HG03025 (cell line): ENCODE data around the gene HHIP.

Experiments
- ATAC-seq: cut with Tn5 transposase; IDR thresholded peaks from one replicate; pipeline ENCODE4 v1.9.1; 2021; ENCODE audit warnings: mild to moderate bottlenecking, moderate library complexity; ENCODE audit not compliant: unreplicated experiment, low FRiP score

The HHIP gene

DNA sequence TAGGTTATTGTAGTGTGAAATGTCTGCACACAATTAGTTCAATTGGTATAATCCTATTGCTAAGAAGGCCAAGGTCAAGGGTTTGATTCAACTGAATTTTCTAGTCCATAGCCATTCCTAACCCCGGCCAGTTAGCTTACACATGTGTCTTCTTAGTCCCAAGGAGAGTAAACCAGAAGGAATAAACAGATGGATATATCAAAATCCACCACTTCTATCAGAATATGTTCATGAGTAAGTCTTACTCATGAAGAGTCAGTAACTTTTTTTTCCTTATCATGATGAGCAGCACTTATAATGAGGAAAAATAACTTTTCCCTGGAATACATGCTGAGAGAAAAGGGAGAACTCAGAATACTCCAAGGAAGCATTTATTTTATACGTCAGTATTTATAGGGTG, 9.5 kb downstream of the HHIP start:
- no peak for ATAC-seq

DNA sequence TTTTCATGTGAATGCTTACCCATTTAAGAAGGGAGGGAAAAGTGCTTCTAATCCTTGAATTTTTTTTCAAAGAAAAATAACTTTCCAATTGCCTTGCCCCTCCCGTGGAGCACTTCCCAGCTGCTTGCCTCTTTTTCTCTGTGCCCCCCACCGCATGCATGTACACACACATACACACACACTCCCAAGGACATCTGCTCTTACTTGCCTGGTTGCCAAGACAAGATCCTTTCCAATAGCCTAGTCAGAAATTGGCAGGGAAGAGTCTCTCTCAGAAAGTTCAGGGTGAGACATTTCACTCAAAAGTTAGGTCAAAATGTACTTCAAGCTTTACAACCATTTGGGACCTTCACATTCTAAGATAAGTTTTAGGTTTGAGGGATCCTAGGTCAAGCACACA, 10.9 kb downstream of the HHIP start:
- ATAC-seq = no peak

DNA sequence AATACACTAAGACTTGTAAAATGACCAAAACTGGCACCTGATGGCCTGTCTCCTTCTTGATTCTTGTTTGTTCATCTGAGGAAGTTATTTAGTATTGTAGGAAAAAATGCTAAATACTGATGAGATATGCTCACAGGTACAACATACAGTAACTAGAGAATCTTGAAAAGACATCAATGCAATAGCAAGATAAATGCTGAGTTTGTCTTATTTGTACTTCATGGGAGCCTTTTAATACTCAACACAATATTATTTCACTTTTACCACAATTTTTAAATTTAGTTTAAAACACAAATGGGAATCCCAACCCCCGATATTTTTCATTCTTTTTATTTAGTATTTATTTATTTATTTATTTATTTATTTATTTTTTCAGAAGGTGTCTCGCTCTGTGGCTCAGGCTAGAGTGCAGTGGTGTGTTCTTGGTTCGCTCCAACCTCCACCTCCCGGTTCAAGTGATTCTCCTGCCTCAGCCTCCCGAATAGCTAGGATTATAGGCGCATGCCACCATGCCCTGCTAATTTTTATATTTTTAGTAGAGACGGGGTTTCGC, 12.1 kb downstream of the HHIP start:
- ATAC-seq = no peak

- ATAC-seq = no peak
These were observed 12.9 kb downstream of the HHIP start for GRCh38 chr4:144658903-144659302.

- ATAC-seq = no peak
These were observed 13.5 kb downstream of the HHIP start for GRCh38 chr4:144659447-144659846.

- no peak for ATAC-seq
These were observed 18.0 kb downstream of the HHIP start for GRCh38 chr4:144663834-144664475.

- no peak for ATAC-seq
These were observed 20.7 kb downstream of the HHIP start for GRCh38 chr4:144666539-144667175.

- no peak for ATAC-seq
These were observed 21.5 kb downstream of the HHIP start for GRCh38 chr4:144667500-144667899.

- ATAC-seq = no peak
These were observed 24.8 kb downstream of the HHIP start for GRCh38 chr4:144670776-144671175.

DNA sequence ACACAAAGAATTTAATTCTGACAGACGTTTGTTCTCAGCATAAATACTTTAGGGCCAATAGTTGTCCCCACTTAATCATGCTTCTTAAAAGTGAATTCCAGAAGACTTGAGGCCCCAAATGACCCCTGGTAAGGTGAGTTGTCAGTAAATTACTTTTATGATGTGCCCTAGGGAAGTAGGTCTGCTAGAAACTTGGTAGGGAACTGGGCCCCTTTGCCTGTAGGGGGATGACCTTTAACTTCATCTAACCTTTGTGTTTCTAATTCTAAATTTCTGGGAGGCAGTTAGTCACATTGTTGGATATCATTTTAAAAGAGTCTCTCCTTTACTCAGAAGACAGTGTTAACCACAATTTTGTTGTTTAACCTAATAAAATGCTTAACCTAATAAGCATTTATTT, 28.8 kb downstream of the HHIP start:
- ATAC-seq = no peak

DNA sequence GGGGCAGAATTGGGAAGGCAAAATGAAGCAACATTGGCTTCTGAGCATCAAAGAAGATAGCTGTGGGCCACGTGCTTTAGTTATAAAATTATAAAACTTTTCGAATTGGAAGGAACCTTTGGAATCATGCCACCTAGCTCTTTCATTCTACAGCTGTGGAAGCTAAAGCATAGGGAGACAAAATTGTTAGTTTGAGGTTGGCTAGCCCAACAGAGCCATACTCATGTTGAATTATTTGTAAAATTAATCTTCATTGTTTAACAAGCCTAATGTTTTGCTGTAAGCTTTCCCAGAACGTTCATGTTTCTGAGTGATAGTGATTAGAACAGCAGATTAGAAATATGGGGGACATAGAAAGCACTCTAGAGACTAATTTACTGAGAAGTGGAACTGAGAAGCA, 35.9 kb downstream of the HHIP start:
- ATAC-seq = no peak

DNA sequence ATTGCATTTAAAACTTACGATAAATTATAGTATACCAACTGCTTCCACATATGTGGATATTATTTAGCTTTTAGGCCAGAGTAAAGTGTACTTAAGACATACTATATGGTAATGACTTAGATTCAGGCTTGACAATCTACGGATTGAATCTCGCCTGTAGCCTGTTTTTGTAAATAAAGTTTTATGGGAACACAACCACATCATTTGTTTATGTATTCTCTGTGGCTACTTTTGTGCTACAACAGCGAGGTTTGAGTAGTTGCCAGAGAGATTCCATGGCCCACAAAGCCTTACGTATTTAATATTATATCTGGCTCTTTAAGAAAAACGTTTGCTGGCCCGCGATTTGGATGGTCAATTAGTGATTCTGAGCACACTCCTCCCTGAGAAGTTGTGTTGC, 37.6 kb downstream of the HHIP start:
- ATAC-seq = no peak

GRCh38 chr4:144685911-144686310, 40.0 kb downstream of the HHIP start:
- ATAC-seq = no peak

DNA sequence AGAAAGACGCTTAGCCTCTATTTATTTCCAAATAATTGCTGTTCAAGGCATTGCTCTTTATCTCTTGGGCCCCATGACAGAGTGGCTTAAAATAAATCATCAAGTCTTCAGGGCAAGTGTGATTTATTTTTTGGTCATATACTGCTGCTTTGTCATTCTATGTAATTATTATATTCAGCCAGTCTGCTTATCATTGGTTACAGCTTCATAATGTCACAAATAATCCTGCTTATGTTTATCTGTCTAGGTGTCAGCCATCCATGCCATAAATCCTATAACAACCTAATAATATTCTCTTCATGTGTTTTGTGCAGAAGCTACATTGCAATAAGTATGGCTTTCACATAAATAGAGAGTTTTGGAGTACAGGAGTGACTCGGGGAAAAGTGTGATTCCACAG, 41.0 kb downstream of the HHIP start:
- no peak for ATAC-seq

DNA sequence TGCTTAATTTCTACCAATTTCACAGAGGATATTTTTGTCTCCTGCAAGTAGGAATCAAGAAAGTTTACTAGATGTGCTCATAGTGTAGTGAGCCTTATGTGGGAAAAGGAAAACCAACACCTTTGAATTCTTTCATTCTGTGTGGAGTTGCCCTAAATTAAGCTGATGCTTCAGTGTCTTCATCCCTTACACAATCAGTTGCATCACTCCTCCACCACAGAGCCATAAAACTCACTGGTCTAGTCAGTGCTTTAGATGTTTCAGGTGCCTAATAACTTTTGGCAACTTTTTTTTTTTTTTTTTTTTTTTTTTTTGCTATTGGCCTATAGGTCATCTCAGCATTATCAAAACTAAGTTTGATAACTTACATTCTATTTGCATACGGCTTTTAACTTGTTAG, 41.5 kb downstream of the HHIP start:
- ATAC-seq = no peak

- no peak for ATAC-seq
These were observed 42.1 kb downstream of the HHIP start for GRCh38 chr4:144688035-144688569.

DNA sequence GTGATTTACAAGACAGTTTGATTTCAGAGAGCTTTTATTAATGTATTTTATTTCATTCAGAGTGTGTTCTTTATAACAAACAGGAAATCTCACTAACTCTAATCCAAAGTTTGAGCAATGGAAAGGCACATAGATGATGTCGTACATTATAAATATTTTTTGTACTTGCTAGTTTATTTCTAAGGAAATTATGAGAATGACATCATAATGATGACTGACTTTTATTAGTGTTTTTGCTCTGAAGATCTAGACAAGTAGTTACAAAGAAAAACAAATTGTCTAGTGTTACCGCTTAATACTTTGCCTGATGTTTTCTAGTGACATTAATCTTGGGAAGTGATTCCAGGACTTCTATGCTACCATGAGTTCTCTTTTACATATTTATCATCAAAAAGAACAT, 43.2 kb downstream of the HHIP start:
- ATAC-seq = no peak

GRCh38 chr4:144695721-144696120, 49.8 kb downstream of the HHIP start:
- no peak for ATAC-seq

DNA sequence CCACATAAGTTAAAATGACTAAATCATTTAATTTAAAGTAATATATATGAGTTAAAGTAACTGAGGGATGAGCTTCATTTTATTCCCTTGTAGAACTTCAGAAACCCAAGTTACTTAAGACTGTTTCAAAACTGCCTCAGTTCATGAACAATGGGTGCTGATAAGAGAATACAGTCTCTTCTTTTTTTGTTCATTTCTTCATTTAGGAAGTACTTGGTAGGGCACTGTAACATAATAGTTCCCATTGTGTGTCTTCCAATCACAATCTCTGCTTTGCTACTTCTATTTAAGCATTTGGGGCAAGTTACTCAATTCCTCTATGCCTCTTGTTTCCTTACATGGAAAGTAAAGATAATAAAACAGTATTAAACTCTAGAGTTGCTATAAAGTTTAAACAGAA, 50.4 kb downstream of the HHIP start:
- ATAC-seq = no peak

- no peak for ATAC-seq
These were observed 53.6 kb downstream of the HHIP start for GRCh38 chr4:144699565-144699964.

- no peak for ATAC-seq
These were observed 55.8 kb downstream of the HHIP start for GRCh38 chr4:144701683-144702233.

GRCh38 chr4:144703494-144703893, 57.5 kb downstream of the HHIP start:
- ATAC-seq = no peak
